ENCODE results near the gene MANEAL.

Gene MANEAL

DNA sequence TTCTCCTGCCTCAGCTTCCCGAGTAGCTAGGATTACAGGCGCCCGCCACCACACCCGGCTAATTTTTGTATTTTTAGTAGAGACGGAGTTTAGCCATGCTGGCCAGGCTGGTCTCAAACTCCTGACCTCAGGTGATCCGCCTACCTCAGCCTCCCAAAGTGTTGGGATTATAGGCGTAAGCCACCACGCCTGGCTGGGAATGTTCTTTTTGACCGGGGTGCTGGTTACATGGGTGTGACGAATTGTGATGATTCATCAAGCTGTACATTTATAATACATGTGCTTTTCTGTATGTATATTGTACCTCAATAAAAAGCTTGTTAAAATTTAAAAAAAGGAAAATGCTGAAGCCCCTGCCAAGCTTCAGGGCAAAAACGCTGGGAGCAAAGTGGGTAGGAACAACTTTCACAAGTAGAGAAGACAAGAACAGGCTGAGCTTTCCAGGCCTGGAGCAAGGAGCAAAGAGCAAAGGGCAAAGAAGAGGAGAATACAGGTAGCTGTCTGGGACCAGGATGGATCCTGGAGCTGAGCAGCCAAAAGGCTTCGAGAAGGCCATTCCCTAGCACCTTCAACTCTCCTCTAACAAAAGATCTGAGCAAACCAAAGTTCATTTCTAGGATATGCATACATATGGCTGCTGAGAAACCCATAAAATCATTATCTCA is 34.9 kb downstream of the MANEAL start:
- DNase-seq (ENCODE audit: low read depth in 2 of 2) = no peak

DNA sequence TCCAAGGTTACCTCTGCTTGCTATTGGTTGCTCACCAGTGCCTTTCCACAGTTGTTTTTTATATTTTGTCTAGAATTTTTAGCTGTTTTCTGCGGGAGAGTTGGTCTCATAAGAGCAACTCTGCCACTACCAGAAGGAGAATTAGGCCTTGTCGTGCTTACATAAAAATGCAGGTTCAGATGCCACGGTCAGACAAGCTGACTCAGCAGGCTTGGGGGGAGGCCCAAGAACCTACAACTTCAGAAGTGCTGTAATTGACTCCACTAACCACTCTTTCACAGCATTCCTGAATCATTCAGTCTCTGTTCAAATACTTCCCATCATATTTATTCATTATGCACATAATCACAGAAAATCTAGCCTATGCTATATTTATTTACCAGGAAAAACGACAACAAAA is 37.5 kb downstream of the MANEAL start:
- no peak for DNase-seq (ENCODE audit: low read depth in 2 of 2)

GRCh38 chr1:37831809-37832208 is 38.2 kb downstream of the MANEAL start:
- DNase-seq (ENCODE audit: low read depth in 2 of 2) = no peak

DNA sequence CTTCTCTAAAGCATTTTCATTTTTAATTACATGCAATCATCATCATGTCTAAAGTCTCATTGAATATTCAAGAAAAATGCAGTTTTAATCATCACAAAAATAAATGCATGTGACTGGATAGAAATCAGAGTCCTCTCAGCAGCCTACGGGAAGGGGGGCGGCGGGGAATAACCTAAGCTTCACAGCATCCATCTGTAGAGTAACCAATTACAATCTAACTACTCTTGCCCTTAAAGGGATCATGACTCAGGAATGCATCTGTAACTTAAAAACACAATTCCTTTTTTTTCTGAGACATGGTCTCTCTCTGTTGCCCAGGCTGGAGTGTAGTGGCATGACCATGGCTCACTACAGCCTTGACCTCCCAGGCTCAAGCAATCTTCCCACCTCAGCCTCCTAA is 43.1 kb downstream of the MANEAL start:
- no peak for DNase-seq (ENCODE audit: low read depth in 2 of 2)

DNA sequence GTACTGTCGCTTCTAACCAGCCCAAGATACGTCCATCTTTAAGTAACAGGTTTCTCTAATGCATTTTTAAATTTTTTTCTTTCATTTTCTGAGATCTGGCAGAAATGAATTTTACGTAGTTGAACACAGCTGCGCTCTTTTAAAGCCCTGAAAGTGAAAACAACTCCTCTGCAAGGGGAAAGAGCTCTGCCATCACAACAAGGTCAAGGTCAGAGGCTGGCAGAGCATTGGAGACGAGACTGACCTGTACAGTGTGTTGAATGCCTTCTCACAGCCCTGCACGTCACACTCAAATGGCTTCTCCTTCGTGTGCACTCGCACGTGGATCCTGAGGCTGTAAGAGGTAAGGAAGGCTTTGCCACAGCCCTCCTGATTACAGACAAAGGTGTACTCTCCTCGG is 46.0 kb downstream of the MANEAL start:
- no peak for DNase-seq (ENCODE audit: low read depth in 2 of 2)

GRCh38 chr1:37840711-37841110 is 47.1 kb downstream of the MANEAL start:
- no peak for DNase-seq (ENCODE audit: low read depth in 2 of 2)

GRCh38 chr1:37841652-37842051 is 48.0 kb downstream of the MANEAL start:
- no peak for DNase-seq (ENCODE audit: low read depth in 2 of 2)

GRCh38 chr1:37844536-37844935 is 50.9 kb downstream of the MANEAL start:
- DNase-seq (ENCODE audit: low read depth in 2 of 2) = no peak

- no peak for DNase-seq (ENCODE audit: low read depth in 2 of 2)
These were observed 51.5 kb downstream of the MANEAL start for GRCh38 chr1:37845049-37845646.

- DNase-seq (ENCODE audit: low read depth in 2 of 2) = no peak
These were observed 52.1 kb downstream of the MANEAL start for GRCh38 chr1:37845786-37846185.

DNA sequence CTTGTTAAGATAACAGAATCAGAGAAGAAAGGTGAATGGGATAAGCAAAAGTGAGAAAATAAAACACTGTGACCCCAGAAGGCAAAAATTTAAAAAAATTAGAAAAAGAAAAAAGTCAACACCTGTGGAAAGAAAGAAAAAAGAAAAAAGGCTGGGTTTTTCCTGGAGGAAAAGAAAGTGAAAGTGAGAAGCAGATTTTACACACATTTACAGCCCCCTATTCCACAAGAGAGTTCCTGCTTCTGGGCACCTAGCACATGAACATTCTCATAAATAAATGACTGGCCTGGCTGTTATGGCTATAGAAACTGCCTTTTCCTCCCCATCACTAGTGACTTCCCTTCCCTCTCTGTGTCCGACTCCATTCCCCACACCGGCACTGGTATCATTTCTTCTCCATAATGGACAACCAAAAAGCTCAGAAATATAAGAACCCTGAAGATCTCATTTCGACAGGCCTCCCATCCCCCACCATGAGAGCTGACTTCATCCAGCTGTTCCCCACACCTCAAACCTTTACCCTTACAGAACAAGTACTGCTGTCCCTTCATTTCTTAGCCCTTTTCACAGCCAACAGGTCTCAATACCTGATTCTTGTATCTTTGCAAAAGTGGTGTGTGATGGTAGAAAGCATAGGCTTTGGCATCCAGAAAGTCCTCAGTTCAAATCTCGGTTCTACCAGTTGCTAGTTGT is 53.1 kb downstream of the MANEAL start:
- DNase-seq (ENCODE audit: low read depth in 2 of 2) = no peak

- no peak for DNase-seq (ENCODE audit: low read depth in 2 of 2)
These were observed 55.8 kb downstream of the MANEAL start for GRCh38 chr1:37849480-37849879.

DNA sequence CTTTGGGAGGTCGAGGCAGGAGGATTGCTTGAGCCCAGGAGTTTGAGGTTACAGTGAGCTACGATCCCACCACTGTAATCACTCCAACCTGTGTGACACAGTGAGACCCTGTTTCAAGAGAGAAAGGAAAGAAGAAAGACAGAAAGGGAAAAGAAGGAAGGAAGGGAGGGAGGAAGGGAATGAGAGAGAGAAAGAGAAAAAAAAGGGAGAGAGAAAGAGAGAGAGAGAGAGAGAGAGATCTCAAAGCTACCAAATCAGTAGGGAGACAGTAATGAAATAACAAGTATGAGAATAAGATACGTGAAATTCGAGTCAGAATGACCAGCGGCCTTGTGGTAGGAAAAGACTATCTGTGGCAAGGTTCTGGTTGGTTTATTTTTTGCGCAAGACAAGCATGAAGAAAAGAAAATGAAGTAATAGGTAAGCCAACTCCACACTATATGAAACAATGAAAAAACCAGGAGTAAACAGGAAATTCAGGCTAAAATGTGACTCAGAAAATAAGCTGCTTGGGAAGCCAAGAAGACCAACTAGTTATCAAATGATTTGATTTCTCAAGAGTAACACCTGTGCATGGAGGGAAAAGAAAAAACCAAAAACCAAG is 56.8 kb downstream of the MANEAL start:
- no peak for DNase-seq (ENCODE audit: low read depth in 2 of 2)
